ENCODE measurements around the gene PITX1.

PITX1 gene

DNA sequence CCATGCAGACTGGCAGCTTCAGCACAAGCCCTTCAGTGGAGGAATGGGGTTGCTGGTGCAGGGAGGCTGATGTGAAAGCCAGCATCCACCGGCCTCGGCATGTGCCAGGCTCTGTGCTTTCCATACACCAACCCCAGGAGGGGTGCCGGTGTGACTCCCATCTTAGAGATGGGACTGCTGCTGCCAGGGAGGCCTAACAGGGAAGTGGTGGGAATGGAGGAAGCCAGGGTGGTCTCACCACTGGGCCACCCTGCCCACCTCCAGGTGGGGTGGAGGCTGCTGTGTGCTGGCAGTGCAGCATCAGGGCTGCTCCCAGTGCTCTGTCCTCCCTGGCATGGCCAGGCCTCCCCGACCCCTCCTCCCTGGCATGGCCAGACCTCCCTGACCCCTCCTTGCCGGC lies 32.8 kb upstream of the PITX1 start:
- no peak overlapping the region for H3K27ac ChIP-seq
- TF ChIP-seq, protein P1, sequence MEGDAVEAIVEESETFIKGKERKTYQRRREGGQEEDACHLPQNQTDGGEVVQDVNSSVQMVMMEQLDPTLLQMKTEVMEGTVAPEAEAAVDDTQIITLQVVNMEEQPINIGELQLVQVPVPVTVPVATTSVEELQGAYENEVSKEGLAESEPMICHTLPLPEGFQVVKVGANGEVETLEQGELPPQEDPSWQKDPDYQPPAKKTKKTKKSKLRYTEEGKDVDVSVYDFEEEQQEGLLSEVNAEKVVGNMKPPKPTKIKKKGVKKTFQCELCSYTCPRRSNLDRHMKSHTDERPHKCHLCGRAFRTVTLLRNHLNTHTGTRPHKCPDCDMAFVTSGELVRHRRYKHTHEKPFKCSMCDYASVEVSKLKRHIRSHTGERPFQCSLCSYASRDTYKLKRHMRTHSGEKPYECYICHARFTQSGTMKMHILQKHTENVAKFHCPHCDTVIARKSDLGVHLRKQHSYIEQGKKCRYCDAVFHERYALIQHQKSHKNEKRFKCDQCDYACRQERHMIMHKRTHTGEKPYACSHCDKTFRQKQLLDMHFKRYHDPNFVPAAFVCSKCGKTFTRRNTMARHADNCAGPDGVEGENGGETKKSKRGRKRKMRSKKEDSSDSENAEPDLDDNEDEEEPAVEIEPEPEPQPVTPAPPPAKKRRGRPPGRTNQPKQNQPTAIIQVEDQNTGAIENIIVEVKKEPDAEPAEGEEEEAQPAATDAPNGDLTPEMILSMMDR (IDR thresholded peaks at IDR 0.05), result no peak
- no peak for TF ChIP-seq ZFX (IDR thresholded peaks at IDR 0.05; ENCODE audit: borderline replicate concordance)

DNA sequence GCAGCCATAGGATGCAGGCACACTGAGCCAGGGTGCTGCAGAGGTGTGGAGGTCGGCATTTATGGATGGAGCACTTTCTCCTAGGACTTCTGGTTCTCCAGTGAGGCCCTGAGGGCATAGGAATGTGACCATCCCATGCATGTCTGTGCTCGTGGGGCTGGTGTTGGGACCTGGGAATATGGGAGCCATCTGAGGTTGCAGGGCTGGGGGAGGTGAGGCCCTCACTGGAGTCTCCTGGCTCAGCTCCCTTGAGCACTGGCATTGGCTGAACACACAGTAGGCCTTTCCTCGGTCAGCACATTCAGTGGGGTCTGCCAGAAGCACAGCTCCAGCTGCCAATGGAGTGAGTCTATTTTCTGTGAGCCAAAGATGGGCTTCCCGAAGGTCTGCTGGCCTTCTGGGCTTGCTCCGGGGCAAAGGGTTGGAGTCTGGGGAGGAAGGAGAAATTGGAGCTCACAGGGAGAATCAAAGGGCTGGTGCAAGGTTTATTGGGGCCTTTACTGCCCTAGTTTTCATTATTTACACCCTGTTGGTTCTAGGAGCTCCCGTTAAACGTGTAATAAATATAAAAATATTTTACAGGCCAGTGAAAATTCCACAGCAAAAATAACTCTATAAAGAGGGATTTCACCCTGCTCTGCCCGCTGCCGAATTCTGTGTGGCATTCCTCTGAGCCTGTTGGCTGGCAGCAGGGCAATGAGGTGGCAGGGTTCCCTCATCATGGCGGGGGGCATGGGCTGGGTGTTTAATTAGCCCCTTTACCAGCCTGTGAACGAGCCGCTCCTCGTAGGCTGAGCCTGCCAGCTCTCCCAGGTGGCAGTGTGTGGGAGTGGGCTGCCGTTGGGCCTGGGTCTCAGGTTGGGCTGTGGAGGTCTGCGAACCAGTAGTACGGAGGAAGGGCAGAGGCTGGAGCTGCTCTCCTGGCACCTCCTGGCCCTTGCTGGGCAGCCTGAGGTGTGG lies 31.6 kb upstream of the PITX1 start:
- TF ChIP-seq, protein P1 (IDR thresholded peaks at IDR 0.05), result no peak
- no peak for TF ChIP-seq ZFX (IDR thresholded peaks at IDR 0.05; ENCODE audit: borderline replicate concordance)

DNA sequence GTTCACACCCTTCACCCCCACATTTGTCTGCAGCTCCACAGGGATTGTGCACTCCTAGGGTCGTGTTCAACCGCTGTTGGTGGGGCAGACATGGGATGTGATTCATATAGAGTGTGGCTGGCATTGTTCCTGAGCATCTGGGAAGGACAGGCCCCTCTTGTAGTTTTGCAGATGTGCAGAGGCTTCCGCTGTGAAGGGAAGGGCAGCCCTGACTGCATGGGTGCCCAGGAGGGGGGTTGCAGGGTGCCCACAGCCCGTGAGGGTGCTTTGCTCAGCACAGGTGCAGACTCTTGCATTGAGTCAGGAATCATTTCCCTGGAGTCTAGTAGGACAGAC lies 30.2 kb upstream of the PITX1 start:
- TF ChIP-seq, protein P1 (IDR thresholded peaks at IDR 0.05), result no peak
- TF ChIP-seq ZFX (IDR thresholded peaks at IDR 0.05; ENCODE audit: borderline replicate concordance), result no peak
- no peak overlapping the region for H3K27ac ChIP-seq

More for the DNA sequence above, 31.6 kb upstream of the PITX1 start:
- H3K27ac ChIP-seq, result no peak overlapping the region

DNA sequence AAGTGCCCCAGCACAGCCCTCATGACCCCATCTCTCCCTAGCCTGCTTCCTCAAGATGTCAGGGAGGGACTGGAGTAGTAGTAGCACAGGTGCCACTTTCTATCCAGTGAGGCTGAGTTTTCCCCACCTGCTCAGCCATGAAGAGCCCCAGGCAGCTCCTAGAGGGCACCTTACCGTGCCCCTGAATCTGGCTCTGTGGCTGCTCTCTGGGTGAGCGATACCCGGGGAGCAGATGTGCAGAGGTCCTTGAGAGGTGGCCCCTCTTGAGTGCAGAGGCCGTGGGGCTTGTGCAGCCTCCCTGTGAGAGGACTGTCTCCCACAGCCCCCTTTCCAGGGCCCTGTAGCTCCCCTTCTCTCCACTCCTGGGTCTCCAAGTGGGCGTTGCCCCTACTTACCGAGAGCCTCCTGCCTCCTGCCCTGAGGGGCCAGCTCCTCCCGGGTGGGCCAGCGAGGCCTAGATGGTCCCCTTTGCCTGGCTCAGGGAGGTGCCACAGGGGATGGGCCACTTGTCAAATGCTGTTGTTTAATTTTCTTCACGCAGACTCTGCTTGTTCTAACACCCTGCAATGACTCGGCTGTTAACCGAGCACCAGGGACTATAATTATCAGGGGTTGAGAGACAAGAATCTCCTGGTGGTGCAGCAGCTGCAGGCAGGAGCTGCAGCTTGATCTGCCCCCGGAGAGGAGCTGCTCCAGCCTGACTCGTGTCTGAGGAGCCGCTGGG lies 29.6 kb upstream of the PITX1 start:
- no peak overlapping the region for H3K27ac ChIP-seq
- TF ChIP-seq, protein P1 (IDR thresholded peaks at IDR 0.05), result no peak
- TF ChIP-seq ZFX (IDR thresholded peaks at IDR 0.05; ENCODE audit: borderline replicate concordance), result no peak

DNA sequence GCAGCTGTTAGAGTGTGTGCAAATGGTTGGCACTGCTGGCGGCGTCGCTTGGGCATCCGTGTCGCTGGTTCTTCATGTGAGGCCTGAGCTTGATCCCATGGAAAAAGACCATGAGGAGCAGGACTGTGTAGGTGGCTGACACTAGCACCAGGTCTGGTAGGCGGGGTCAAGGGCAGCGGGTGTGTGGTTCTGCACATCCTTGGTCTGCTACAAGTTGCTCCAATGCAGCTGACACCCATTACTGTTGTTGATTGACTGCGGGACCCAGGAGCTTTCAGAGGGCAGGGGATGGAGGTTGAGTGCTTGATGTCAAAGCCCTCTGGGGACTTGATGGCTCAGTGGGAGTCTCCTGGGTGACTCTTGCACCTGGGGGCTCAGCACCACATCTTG lies 29.0 kb upstream of the PITX1 start:
- TF ChIP-seq, protein P1 (IDR thresholded peaks at IDR 0.05), result no peak
- no peak for TF ChIP-seq ZFX (IDR thresholded peaks at IDR 0.05; ENCODE audit: borderline replicate concordance)
- no peak overlapping the region for H3K27ac ChIP-seq

DNA sequence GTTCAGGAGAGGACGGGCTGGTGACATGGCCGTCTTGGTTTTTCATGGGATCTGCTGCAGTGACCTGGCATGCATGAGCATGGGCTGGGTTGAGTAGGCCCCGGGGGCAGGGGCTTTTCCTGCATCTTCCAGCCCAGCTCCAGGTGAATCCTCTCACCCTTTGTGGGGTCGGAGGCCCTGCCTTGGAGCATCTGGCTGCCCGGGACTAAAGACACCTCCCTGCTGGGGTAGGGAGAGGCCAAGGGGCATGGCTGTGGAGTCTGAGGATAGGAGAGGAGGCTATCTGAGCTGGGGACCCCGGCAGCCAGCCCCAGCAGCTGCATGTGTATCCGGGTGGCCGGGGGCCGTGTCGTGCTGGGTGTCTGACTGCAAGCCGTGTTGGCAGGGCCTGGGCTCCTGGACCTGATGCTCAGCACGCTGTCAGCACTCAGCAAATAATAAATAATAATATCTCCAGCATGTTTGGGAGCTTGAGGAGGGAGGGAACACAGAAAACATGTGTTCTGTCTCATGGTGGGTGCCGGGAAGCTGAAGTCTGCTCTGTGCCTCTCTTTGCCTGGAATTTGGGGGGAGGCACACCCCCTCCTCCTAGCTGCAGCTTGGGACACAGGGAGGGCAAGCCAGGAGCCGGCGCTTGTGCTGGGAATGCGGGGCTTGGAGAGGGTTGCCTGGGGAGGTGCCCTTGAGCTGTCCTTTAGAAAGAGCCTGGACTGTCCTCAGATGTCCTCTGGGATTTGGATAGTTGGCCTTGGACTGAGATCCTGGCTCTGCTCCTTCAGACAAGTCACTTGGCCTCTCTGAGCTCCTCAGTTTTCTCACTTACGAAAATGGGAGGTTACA lies 28.4 kb upstream of the PITX1 start:
- TF ChIP-seq, protein P1 (IDR thresholded peaks at IDR 0.05), result no peak
- no peak for TF ChIP-seq ZFX (IDR thresholded peaks at IDR 0.05; ENCODE audit: borderline replicate concordance)
- no peak overlapping the region for H3K27ac ChIP-seq
